ENCODE results near the gene MYO7A. TPM values are rescaled to one million over a fixed set of nuclear protein-coding genes. Genes with fewer than 3 reads are reported as not detected.

MYO7A gene
- total and polyA plus RNA-seq, 9 donors, result 3.1 to 18.7 (median 6.5) TPM

DNA sequence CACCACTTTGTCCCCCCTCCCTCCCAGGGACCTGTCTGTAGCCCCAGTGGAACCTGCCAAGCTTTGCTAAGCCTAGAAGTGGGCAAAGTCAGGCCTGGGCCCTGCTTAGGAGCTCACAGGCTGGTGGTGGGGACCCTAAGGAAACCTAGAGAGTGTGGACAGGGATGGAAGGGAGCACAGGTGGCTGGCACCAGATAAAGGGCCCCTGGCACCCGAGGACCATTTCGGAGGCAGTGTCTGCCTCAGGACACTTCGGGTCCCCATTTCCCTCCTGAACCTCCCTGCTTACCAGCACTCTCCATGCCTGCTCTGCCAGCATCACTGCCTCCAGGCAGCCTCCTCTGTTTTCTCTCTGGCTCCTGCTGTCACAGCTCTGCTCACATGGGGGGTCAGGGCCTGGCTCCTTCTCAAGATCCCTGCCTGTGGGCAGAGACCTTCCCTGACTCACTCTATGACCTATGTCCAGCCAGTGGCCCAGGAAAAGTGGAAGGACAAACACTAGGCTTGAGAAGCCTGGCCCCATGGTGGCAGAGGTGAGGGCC is 39.0 kb upstream of the MYO7A start:
- peak in 2 of 5 donors; percentile 15 to 26 for DNase-seq
- 81 to 97% (median 83%) methylated on average over 3 of the region's 3 CpGs for WGBS, 3 donors
- no peak overlapping the region for H3K27ac ChIP-seq
- peaks cover 11% of the 10 kb centered on the region for H3K4me1 ChIP-seq (ENCODE audit: insufficient read depth)
- no peaks in the 10 kb centered on the region for H3K36me3 ChIP-seq
- intact Hi-C loops (cut with DNase I), result loop anchor here in 2 of 4 donors (2.0 kb wide), 2 partner anchors 40 to 42 kb away; no protein-coding TSS in a partner anchor
- no peaks in the 10 kb centered on the region for H3K27me3 ChIP-seq
- H3K4me3 ChIP-seq, result no peak overlapping the region
- no peaks in the 10 kb centered on the region for H3K9me3 ChIP-seq
- TF ChIP-seq POLR2A (IDR thresholded peaks at IDR 0.05) (no peak), EP300 (IDR thresholded peaks at IDR 0.05) (no peak)
- TF ChIP-seq, protein P1, sequence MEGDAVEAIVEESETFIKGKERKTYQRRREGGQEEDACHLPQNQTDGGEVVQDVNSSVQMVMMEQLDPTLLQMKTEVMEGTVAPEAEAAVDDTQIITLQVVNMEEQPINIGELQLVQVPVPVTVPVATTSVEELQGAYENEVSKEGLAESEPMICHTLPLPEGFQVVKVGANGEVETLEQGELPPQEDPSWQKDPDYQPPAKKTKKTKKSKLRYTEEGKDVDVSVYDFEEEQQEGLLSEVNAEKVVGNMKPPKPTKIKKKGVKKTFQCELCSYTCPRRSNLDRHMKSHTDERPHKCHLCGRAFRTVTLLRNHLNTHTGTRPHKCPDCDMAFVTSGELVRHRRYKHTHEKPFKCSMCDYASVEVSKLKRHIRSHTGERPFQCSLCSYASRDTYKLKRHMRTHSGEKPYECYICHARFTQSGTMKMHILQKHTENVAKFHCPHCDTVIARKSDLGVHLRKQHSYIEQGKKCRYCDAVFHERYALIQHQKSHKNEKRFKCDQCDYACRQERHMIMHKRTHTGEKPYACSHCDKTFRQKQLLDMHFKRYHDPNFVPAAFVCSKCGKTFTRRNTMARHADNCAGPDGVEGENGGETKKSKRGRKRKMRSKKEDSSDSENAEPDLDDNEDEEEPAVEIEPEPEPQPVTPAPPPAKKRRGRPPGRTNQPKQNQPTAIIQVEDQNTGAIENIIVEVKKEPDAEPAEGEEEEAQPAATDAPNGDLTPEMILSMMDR (IDR thresholded peaks at IDR 0.05), result no peak

DNA sequence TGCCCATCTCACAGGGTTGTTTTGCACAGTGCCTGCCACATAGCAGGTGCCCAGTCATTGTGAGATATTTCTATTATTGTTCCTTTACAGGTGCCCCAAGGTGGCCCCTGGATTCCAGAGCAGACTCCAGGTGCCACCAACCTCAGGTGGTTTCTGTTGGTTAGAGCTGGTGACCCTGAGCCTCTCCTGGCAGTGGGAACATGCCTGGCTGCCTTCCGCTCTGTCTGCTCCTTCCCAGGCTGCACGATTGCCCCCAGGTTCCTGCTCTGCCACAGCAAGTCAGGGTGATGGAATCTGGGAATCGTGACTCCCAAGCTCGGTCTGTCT is 38.0 kb upstream of the MYO7A start:
- H3K27ac ChIP-seq, result no peak overlapping the region
- no peaks in the 10 kb centered on the region for H3K9me3 ChIP-seq
- no peak overlapping the region for H3K4me3 ChIP-seq
- no peaks in the 10 kb centered on the region for H3K27me3 ChIP-seq
- TF ChIP-seq POLR2A (IDR thresholded peaks at IDR 0.05) (no peak), EP300 (IDR thresholded peaks at IDR 0.05) (no peak)
- TF ChIP-seq, protein P1 (IDR thresholded peaks at IDR 0.05), result no peak
- intact Hi-C loops (cut with DNase I), result loop anchor here in 2 of 4 donors (2.0 to 5.0 kb wide), 2 partner anchors 41 to 43 kb away; no protein-coding TSS in a partner anchor
- peak in 1 of 5 donors; percentile 18 for DNase-seq
- no peaks in the 10 kb centered on the region for H3K36me3 ChIP-seq
- H3K4me1 ChIP-seq (ENCODE audit: insufficient read depth), result peaks cover 11% of the 10 kb centered on the region
- WGBS, 3 donors, result 66 to 84% (median 76%) methylated on average over 4 of the region's 4 CpGs

DNA sequence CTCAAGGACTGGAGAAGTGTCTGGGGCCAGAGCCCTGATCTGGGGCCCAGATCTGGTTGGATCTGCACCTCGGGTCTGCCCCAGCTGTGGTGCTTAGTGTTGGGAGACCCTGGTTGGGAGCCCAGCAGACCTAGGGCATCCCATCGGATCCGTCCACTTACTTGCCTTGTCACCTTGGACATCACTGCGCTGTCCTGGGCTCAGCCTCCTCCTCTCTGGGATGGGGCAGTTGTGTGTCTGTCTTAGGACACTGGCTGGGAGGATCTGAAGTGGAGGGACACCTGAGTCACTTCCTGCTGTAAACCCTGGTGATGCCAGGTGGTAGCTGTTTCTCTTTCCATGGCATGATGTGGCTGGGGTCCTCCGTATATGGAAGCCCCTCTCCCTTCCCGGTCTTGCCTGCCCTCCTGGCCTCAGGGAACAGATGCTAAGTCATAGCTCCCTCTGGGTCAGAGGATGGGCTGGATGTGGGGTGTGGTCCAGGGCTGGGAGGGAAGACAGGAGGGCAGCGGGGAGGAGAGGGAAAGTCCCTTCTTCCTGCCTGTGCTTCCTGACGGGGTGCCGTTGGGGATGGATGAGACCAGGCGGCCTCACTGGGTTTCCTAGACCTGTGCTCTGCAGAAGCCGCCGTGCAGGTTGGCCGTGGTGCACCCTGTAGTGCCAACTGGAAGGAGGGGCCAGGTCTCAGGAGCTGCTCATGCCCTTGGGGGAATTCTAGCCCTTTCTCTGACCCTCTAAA is 37.5 kb upstream of the MYO7A start:
- no peaks in the 10 kb centered on the region for H3K36me3 ChIP-seq
- H3K4me3 ChIP-seq, result no peak overlapping the region
- WGBS, 3 donors, result 64 to 72% (median 68%) methylated on average over 13 of the region's 13 CpGs
- no peak overlapping the region for H3K27ac ChIP-seq
- peaks cover 11% of the 10 kb centered on the region for H3K4me1 ChIP-seq (ENCODE audit: insufficient read depth)
- DNase-seq, result peak in 2 of 5 donors; percentile 26 to 35
- H3K27me3 ChIP-seq, result no peaks in the 10 kb centered on the region
- intact Hi-C loops (cut with DNase I), result loop anchor here in 2 of 4 donors (2.0 to 5.0 kb wide), 2 partner anchors 42 to 43 kb away; no protein-coding TSS in a partner anchor
- TF ChIP-seq EP300 (IDR thresholded peaks at IDR 0.05), result no peak
- no peak for TF ChIP-seq POLR2A (IDR thresholded peaks at IDR 0.05)
- TF ChIP-seq, protein P1 (IDR thresholded peaks at IDR 0.05), result no peak
- H3K9me3 ChIP-seq, result no peaks in the 10 kb centered on the region

DNA sequence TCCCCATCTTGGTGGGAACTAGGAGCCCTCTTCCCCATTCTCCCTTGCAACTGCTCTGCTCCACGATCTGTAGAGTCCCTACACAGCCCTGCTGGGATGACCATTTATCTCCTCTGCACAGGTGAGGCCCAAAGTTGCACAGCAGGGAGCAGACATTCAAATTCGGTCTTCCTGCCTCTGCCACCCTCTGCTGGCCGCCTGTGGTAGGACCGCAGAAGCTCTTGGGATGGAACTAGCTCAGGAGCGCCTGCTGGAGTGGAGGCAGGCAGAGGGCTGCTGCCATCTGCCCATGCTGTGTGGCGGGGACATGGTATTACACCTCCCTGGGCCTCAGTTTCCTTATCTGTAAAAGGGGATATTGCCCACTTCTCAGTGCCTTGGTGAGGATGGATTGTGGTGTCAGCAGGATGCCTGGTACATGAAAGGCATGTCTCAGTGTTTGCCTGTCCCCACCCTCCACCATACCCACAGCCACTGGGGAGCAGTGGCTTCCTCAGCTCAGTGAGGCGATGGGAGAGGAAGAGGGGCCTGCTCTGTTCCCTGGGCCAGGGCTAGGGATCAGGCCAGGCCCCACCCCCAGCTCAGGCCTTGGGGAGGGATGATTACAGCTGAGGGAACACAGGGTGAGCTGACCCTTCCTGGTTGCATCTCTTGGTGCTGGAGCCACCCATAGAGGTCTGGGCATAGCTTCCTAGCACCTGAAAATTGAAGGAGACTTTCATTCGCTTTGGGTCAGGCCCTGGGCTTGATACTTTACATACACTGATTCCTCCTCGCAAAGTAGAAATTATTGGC is 36.7 kb upstream of the MYO7A start:
- DNase-seq, result peak; percentile 70 to 88 (median 84)
- Histone ChIP-seq H3K27ac (no peak overlapping the region), H3K4me1 (ENCODE audit: insufficient read depth) (peaks cover 7% of the 10 kb centered on the region), H3K36me3 (no peaks in the 10 kb centered on the region), H3K9me3 (no peaks in the 10 kb centered on the region), H3K4me3 (no peak overlapping the region), H3K27me3 (no peaks in the 10 kb centered on the region)
- TF ChIP-seq POLR2A (IDR thresholded peaks at IDR 0.05) (no peak), EP300 (IDR thresholded peaks at IDR 0.05) (no peak)
- TF ChIP-seq, protein P1 (IDR thresholded peaks at IDR 0.05), result peak; percentile 83 to 95 (median 89)
- 37 to 42% (median 40%) methylated on average over 9 of the region's 9 CpGs for WGBS, 3 donors
- intact Hi-C loops (cut with DNase I), result loop anchor here in 2 of 4 donors (2.0 to 5.0 kb wide), 2 partner anchors 43 to 44 kb away; no protein-coding TSS in a partner anchor

Measured in ovary (tissue), 9 donors.